Prostate gland (tissue), 2 donors: ENCODE measurements around the gene SLC50A1. TPM values are rescaled to one million over a fixed set of nuclear protein-coding genes. Genes with fewer than 3 reads are reported as not detected.
A peak's percentile ranks its signal among the peaks of the same experiment; 100 is the strongest.
"Not testable (repeated sequence)": the region's sequence is repeated elsewhere in the genome, so short reads cannot be mapped to it uniquely, and the experiment has no call there.

Experiments used
- DNase-seq: peaks from one replicate; pipeline ENCODE4 v3.0.0-alpha.2; 2019; ENCODE audit warnings: low spot score
- H3K27ac ChIP-seq, 2 donors: fragments of 200-600 bp; sonication (generic); 2 replicates each; pipeline ENCODE4 v1.5.1; 2017 to 2019
- H3K27me3 ChIP-seq: fragments of 200-600 bp; sonication (generic); replicated peaks from 2 replicates; pipeline ENCODE4 v1.5.1; 2019; ENCODE audit not compliant: insufficient read depth
- H3K36me3 ChIP-seq, 2 donors: fragments of 200-600 bp; sonication (generic); 1 replicate in 1 of 2; 2 replicates in 1 of 2; pipeline versions ENCODE4 v1.5.1 to v1.8.1; 2017 to 2019
- H3K4me1 ChIP-seq: fragments of 200-600 bp; sonication (generic); replicated peaks from 2 replicates; pipeline ENCODE4 v1.5.1; 2019
- H3K4me3 ChIP-seq, 2 donors: fragments of 200-600 bp; sonication (generic); 2 replicates each; pipeline ENCODE4 v1.5.1; 2017 to 2019
- H3K9me3 ChIP-seq: fragments of 200-600 bp; sonication (generic); 2 replicates; pipeline ENCODE4 v1.5.1; 2017
- POLR2A ChIP-seq: fragments of 450-650 bp; IDR thresholded peaks from one replicate; pipeline ENCODE4 v1.6.1; 2016; ENCODE audit warnings: antibody characterized with exemption, mild to moderate bottlenecking
- POLR2AphosphoS5 ChIP-seq: sonication (generic); formaldehyde crosslinking; IDR thresholded peaks from one replicate; pipeline ENCODE4 v1.6.1; 2017; ENCODE audit warnings: antibody characterized with exemption
- WGBS: methylation state at CpG from one replicate; pipeline ENCODE4 v1.1.5; 2018; 5-methylcytosine and 5-hydroxymethylcytosine counted together
- intact Hi-C: fragments of 100-400 bp; cut with DNase I; formaldehyde crosslinking; loops from one replicate; pipeline ENCODE4 v1.14.2; 2022
- total RNA-seq, 2 donors: library from RNA; depleted of rRNA; stranded (reverse); fragments of >200 nt; gene quantifications; one replicate each; pipeline ENCODE4 v1.1.0, GENCODE V29; 2016
- TF ChIP-seq, protein P1 (sequence below), 4 experiments: fragments of 200-600 bp in 2 of 4; fragments of 450-650 bp in 2 of 4; sonication (generic) in 2 of 4; IDR thresholded peaks; 1 replicate in 3 of 4; 2 replicates in 1 of 4; pipeline ENCODE4 v1.5.1; 2016 to 2019; ENCODE audit warnings: antibody characterized with exemption in 4 of 4, mild to moderate bottlenecking in 2 of 4, moderate library complexity in 2 of 4

The SLC50A1 gene
- total RNA-seq, 2 donors from 2014 or later, result 26.6 to 48.0 TPM

GRCh38 chr1:155167166-155168104 lies 31.8 kb downstream of the SLC50A1 start:
- intact Hi-C loops, result loop anchor here (2.0 to 5.0 kb wide), 2 partner anchors 35 to 73 kb away; no protein-coding TSS in a partner anchor
- Histone ChIP-seq H3K36me3 (peaks cover 0 to 11% of the 10 kb centered on the region in 2 donors), H3K4me1 (peaks cover 3% of the 10 kb centered on the region), H3K4me3 (no peak overlapping the region), H3K27me3 (no peaks in the 10 kb centered on the region), H3K9me3 (no peaks in the 10 kb centered on the region), H3K27ac (peak overlapping the region; percentile 48 to 58)
- TF ChIP-seq, protein P1, sequence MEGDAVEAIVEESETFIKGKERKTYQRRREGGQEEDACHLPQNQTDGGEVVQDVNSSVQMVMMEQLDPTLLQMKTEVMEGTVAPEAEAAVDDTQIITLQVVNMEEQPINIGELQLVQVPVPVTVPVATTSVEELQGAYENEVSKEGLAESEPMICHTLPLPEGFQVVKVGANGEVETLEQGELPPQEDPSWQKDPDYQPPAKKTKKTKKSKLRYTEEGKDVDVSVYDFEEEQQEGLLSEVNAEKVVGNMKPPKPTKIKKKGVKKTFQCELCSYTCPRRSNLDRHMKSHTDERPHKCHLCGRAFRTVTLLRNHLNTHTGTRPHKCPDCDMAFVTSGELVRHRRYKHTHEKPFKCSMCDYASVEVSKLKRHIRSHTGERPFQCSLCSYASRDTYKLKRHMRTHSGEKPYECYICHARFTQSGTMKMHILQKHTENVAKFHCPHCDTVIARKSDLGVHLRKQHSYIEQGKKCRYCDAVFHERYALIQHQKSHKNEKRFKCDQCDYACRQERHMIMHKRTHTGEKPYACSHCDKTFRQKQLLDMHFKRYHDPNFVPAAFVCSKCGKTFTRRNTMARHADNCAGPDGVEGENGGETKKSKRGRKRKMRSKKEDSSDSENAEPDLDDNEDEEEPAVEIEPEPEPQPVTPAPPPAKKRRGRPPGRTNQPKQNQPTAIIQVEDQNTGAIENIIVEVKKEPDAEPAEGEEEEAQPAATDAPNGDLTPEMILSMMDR (IDR thresholded peaks at IDR 0.05), result peak; percentile 78 to 97 (median 95)
- TF ChIP-seq POLR2AphosphoS5, result peak; percentile 73
- TF ChIP-seq POLR2A, result no peak
- 4% methylated on average over 28 of the region's 28 CpGs for WGBS
- peak; percentile 87 for DNase-seq

GRCh38 chr1:155168105-155168445 lies 32.4 kb downstream of the SLC50A1 start:
- not testable (repeated sequence) for H3K4me1 ChIP-seq, H3K27me3 ChIP-seq, H3K4me3 ChIP-seq, DNase-seq, H3K27ac ChIP-seq, H3K9me3 ChIP-seq
- intact Hi-C loops, result loop anchor here (5.0 kb wide), 1 partner anchor 36 kb away; no protein-coding TSS in a partner anchor
- 44% methylated on average over 4 of the region's 4 CpGs for WGBS
- H3K36me3 ChIP-seq, result peaks cover 0 to 11% of the 10 kb centered on the region in 2 donors

DNA sequence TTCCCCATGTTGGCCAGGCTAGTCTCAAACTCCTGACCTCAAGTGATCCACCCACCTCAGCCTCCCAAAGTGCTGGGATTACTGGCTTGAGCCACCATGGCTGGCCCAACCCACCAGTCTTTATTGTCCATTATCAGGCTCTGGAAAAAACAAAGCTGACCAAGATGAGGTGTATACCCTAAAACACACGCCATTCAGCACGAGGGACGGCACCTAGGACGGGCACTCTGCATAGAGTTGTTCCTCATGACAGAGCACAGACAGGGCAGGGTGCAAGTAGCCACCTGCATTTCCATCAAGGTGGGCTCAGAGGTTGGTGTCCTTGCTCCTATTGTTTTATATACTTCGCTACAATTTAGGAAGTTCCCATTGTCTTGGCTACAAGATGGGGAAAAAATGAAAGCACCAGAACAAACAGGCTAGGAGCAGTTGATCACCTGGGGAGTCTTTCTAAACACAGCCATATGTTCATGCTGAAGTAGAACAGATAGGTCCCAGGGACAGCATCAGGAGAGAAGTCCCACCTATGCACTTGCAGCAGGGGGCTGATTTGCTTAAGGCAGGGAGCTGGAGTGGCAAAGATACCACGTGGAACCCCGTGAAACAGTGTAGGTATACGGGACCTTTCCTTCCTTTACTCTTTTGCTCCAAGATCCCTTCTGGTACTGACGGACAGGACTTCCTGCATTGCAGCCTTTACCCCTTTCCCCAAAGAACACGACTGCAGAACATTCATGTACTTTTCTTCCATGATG lies 33.0 kb downstream of the SLC50A1 start:
- H3K36me3 ChIP-seq, result peaks cover 0 to 11% of the 10 kb centered on the region in 2 donors
- no peak for TF ChIP-seq POLR2AphosphoS5
- TF ChIP-seq, protein P1 (IDR thresholded peaks at IDR 0.05), result no peak
- no peak for TF ChIP-seq POLR2A
- H3K4me1 ChIP-seq, result peaks cover 3% of the 10 kb centered on the region
- no peaks in the 10 kb centered on the region for H3K9me3 ChIP-seq
- 76% methylated on average over 10 of the region's 10 CpGs for WGBS
- no peak overlapping the region for H3K27ac ChIP-seq
- no peak overlapping the region for H3K4me3 ChIP-seq
- no peak for DNase-seq
- intact Hi-C loops, result loop anchor here (5.0 kb wide), 1 partner anchor 36 kb away; no protein-coding TSS in a partner anchor
- H3K27me3 ChIP-seq, result no peaks in the 10 kb centered on the region

- intact Hi-C loops, result loop anchor here (5.0 kb wide), 1 partner anchor 37 kb away; no protein-coding TSS in a partner anchor
- 63% methylated on average over 5 of the region's 5 CpGs for WGBS
- no peak for DNase-seq
- TF ChIP-seq POLR2A (no peak), POLR2AphosphoS5 (no peak)
- TF ChIP-seq, protein P1 (IDR thresholded peaks at IDR 0.05), result no peak
- Histone ChIP-seq H3K27ac (no peak overlapping the region), H3K9me3 (no peaks in the 10 kb centered on the region), H3K4me3 (no peak overlapping the region), H3K27me3 (peaks cover 2% of the 10 kb centered on the region), H3K4me1 (peaks cover 3% of the 10 kb centered on the region), H3K36me3 (peaks cover 0 to 11% of the 10 kb centered on the region in 2 donors)
These were observed 33.9 kb downstream of the SLC50A1 start for GRCh38 chr1:155169541-155169940.

GRCh38 chr1:155170101-155170785 lies 34.6 kb downstream of the SLC50A1 start:
- H3K4me1 ChIP-seq, result peaks cover 3% of the 10 kb centered on the region
- peaks cover 2% of the 10 kb centered on the region for H3K27me3 ChIP-seq
- peaks cover 0 to 11% of the 10 kb centered on the region in 2 donors for H3K36me3 ChIP-seq
- H3K27ac ChIP-seq, result no peak overlapping the region
- H3K4me3 ChIP-seq, result no peak overlapping the region
- intact Hi-C loops, result no loop called here
- DNase-seq, result no peak
- no peaks in the 10 kb centered on the region for H3K9me3 ChIP-seq
- no peak for TF ChIP-seq POLR2AphosphoS5
- no peak for TF ChIP-seq POLR2A
- TF ChIP-seq, protein P1 (IDR thresholded peaks at IDR 0.05), result no peak
- 89% methylated on average over 2 of the region's 2 CpGs for WGBS
